ENCODE results near the gene COL4A2. TPM values are rescaled to one million over a fixed set of nuclear protein-coding genes. Genes with fewer than 3 reads are reported as not detected.

The COL4A2 gene
- total RNA-seq, 1 experiment from 2014 or later, result 6.1 TPM

DNA sequence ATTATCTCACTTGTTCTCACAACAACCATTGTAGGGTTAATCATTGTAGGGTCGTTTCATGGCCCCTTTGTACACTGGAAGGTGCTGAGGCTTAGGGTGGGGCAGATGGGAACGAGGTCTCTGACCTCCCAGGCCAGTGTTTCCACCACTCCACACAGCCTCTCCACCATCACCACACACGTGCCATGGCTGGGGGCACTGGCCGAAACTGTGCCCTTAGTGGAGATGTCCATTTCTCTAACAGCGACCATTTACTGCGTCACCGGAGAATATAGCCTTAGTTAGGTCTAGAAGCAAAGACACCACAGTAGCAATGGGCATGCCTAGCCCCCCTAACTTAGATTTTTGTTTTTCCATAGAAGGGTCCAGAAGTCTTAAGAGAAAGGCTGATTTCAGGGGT is 36.6 kb upstream of the COL4A2 start:
- in situ Hi-C loops (cut with HindIII; ENCODE audit: low sequenced_read_pairs), result no loop called here
- DNase-seq (ENCODE audit: low spot score), result no peak

DNA sequence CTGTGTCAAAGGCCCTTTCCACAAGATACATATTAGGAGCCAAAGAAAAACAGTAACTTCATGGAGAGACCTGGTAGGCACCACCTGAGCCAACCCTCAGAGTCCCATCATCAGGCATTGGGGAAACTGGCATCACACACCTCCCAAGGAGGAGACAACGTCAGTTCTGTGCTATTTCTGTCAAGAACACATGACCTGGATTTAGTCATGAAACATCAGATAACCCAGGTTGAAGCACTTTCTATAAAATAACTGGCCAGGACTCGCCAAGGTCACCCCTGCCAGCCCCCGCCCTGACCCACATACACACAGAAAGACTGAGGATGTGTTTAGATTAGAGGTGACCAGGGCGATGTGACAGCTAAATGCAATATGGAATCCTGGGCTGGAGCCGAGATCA is 35.8 kb upstream of the COL4A2 start:
- in situ Hi-C loops (cut with HindIII; ENCODE audit: low sequenced_read_pairs), result no loop called here
- no peak for DNase-seq (ENCODE audit: low spot score)

DNA sequence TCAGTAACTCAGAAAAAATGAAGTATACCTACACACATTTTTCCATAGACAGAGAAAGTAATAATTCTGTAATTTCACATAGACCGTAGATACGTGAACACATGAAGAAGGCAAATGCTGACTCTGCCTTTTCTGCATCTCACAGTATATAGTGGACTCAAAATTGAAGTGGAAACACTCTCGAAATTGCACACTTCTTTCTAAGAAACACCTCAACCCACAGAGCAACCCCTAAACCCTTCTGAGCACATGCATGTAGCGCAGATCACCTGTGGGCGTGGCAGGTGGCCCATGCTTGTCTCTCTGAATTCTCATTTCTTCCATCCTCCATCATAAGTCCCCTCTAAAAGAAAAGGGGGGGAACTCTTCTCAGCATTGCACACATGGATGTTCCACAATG is 34.9 kb upstream of the COL4A2 start:
- in situ Hi-C loops (cut with HindIII; ENCODE audit: low sequenced_read_pairs), result no loop called here
- DNase-seq (ENCODE audit: low spot score), result no peak

DNA sequence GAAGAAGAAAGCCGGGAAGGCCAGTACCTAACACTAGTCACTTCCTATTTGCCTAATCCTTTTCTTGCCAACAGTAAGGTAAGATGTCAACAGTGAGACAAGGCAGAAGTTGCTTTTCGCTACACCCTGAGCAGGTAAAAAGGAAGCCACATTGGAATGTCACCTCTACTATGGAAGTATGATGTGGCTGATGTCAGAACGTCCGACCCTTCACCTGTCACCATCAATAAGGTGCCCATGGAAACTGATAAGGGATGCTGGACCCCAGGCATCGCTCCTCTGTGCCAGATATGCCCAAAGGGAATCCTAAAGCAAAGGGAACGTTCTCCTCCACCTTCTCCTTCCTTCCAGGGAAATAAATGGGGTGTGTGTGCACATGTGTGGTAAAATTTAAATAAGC is 34.4 kb upstream of the COL4A2 start:
- DNase-seq (ENCODE audit: low spot score), result no peak

DNA sequence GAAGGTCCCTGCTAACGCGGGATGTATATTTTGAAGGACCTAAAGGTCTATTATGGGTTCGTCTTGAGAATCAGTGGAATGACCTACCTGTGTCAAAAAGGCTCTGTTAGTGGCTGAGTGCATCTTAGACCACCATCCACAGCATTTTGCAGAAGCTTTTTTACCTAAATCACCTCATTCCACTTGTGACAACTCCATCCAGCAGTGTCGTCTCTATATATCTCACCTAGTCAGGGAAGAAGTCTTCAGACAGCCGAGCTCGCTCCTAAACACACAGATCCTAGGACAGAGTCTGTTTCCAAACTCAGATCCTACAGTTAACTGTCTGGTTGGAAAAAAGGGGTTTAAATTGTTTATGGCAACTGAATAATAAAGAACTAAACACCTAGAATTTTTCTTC is 33.8 kb upstream of the COL4A2 start:
- in situ Hi-C loops (cut with HindIII; ENCODE audit: low sequenced_read_pairs), result no loop called here
- no peak for DNase-seq (ENCODE audit: low spot score)

More for the DNA sequence above, 34.4 kb upstream of the COL4A2 start:
- in situ Hi-C loops (cut with HindIII; ENCODE audit: low sequenced_read_pairs), result no loop called here

DNA sequence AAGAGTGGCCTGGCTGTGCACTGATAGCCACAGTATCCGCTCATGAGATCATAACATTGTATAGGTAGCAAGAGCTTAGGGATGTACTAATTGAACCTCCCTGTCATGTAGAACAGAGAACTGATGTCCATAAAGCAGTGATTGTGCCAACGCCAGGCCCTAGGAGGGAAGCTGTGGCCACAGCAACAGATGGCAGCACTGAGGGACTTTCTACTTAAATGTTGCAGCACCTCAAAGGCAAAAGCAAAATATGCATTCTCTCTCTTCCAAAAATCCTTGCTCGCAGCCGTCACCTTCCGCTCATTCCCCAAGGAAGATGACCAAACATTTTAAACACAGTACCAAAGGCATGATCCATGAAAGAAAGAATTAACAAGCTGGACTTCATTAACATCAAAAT is 32.4 kb upstream of the COL4A2 start:
- in situ Hi-C loops (cut with HindIII; ENCODE audit: low sequenced_read_pairs), result no loop called here
- no peak for DNase-seq (ENCODE audit: low spot score)

DNA sequence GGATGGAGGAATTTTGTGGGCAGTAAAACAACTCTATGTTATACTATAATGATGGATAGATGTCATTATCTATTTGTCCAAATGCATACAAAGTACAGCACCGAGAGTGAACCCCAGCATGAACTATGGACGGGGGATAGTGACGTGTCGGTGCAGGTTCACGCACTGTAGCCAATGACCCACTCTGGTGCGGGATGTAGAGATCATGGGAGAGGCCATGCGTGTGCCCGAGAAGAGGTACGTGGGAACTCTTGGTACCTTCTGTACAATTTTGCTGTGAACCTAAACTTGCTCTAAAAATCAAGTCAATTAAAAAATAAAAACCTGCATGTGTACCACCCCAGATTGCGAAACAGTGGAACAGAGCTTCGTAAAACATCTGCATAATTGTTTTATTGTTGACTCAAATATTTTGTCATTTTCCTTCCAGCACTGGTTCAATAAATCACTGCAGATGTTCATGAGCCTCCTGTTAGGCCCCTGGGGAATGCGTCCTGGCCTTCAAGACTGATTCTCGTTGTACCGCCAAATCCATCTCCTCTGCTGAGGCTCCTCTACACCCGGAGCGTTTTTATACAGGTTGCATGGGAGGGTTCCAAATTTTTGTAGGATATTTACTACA is 31.0 kb upstream of the COL4A2 start:
- DNase-seq (ENCODE audit: low spot score), result no peak
- in situ Hi-C loops (cut with HindIII; ENCODE audit: low sequenced_read_pairs), result no loop called here

DNA sequence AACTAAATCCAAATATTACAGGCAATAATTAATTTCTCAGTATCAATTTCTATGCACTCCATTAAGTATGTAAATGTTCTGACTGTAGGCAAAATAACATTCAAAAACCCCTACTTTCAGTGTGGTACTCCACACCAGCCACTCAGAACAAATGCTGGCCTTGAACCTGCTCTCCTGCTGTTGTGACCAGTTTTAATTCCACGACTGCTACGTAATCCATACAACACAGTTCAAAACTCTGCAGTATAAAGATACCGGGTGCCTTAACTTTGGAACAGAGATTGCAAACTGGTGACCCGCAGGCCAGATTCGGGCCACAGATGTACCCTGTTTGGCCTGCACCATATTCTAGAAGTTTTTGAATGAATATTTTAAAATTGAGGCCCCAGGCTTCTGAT is 30.5 kb upstream of the COL4A2 start:
- in situ Hi-C loops (cut with HindIII; ENCODE audit: low sequenced_read_pairs), result no loop called here
- no peak for DNase-seq (ENCODE audit: low spot score)

DNA sequence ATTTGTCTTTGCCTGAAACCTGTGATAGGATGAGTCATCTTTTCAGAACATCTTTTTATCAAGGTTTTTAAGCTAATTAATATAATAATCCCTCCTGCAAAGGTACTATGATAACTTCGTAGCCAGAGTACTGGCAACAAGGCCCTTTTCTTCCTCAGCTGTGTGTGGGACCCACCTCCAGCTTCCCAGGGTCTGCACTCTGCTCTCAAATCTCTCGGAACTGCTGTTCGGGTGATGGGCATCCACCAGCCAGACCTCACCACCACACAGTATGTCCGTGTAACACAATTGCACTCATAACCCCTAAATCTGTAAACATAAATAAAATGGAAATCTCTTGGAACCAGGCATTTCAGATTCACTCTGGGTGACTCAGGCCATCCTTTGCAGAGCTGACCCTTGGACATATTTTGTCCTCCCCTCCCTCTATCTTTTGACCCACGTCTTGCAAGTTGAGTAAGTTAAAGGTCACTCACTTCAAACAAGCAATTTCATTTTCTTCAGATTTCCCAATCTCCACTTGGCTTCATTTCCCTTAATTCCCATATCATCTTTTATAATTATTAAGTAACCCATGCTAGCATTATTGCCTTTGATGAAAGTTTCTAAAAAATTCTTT is 29.6 kb upstream of the COL4A2 start:
- in situ Hi-C loops (cut with HindIII; ENCODE audit: low sequenced_read_pairs), result no loop called here
- no peak for DNase-seq (ENCODE audit: low spot score)

DNA sequence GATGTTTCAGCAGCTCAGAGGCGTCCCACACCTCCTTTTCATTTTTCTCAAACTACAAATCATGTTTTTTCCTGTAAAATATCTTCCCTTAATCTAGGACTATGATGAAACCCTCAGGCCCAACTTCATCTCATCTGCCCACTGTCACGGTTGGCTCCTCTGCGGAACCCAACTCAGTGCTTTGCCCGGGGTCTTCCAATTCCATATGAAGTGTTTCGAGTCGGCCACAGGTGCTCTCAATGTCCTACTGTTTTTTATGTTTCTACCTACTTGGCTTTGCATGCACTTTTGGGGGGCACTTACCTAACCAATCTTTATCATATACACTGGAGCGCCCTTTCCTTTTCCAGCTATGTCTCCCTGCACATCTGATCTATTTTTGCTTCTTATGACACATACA is 28.2 kb upstream of the COL4A2 start:
- DNase-seq (ENCODE audit: low spot score), result no peak
- in situ Hi-C loops (cut with HindIII; ENCODE audit: low sequenced_read_pairs), result no loop called here

DNA sequence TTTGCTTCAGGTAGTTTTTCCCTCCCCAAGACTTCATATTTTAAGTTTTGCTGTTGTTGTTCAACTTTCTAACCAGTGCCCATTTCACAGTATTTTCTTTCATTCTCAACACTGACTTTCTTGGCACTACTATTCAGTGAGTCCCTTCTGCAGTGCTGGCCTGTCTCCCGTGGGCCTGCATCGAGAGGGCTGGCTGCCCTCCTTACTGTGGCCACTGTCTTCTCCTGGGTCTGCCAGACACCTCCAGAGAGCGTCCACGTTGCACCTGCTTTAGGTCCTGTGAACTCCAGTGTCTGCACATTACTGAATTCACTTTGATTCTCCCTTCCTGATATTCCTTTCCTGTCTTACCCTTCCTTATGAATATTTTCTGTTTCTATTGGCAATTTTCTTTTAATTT is 27.4 kb upstream of the COL4A2 start:
- in situ Hi-C loops (cut with HindIII; ENCODE audit: low sequenced_read_pairs), result no loop called here
- DNase-seq (ENCODE audit: low spot score), result no peak

DNA sequence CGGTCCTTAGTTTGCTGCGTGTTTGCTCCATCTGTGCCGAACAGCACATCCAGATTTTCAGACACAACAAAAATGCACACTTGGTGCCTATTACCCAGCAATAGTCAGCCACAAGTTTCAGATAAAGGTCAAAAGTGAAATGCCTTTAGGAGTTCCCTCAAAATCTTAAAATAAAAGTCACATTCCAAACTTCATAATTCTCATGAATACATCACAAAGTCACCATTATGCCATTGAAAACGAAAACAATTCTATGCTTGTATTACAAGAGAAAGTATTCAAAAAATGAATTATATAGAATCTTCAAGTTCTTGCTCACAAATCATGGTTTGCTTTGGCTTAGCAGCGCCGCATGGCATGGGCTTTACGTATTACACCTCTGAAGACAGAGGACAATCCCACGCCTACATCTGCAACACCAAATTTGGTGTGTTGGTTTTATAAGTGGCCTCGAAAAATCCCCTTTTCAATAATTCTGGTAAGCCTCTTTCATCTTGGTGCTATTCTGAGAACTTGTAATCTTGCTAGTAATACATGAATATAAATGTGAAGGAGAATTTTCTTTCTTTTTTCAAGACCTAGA is 26.8 kb upstream of the COL4A2 start:
- no peak for DNase-seq (ENCODE audit: low spot score)
- in situ Hi-C loops (cut with HindIII; ENCODE audit: low sequenced_read_pairs), result no loop called here

DNA sequence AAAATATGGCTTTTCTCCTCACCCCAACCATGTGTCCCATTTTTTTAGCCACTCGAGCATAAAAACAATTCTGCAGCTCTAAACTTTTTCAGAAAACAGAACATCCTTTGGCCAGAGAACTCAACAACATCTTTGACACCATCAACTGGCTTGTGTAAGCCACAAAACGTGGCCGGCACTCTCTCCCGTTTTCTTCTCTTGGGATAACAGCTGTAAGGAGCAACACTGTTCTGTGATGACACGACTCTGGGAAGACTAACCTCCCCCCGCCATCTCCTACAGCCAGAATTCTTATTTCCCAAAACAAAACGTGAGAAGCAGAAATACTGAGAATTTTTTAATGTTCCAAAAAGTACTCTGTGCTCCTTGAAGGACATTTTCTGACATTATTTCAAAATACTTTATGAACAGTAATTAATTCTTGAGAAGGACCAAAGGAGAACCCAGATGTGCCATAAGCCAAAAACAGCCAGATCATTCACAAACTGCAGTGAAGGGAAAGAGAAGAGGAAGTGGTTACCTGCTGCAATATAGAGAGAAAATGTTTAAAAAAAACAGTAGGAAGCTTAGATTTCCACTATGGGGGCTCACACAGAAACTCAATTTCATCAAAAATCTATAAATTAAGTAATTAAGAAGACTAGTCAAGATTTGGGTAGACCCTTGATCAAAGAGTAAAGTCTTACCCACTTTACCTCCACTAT is 25.9 kb upstream of the COL4A2 start:
- DNase-seq (ENCODE audit: low spot score), result no peak
- in situ Hi-C loops (cut with HindIII; ENCODE audit: low sequenced_read_pairs), result no loop called here

DNA sequence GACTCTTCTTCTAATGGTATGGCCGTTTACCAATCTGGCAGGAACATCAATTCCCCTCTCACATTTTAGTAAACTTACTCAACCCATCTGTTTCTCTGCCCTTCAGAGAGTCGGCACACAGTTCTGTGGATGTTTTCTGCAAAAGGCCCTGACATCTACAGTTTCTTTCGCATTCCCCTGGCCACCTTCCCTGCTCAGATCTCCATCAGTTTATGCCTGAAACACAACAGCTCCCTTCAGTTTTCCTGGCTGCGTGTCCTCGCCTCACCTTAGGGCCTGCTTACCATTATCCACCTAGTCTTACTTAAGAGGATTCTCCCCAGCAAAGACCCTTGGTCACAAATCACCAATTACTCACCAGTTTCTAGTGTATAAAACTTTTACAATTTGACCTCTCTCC is 25.3 kb upstream of the COL4A2 start:
- DNase-seq (ENCODE audit: low spot score), result no peak
- in situ Hi-C loops (cut with HindIII; ENCODE audit: low sequenced_read_pairs), result no loop called here

DNA sequence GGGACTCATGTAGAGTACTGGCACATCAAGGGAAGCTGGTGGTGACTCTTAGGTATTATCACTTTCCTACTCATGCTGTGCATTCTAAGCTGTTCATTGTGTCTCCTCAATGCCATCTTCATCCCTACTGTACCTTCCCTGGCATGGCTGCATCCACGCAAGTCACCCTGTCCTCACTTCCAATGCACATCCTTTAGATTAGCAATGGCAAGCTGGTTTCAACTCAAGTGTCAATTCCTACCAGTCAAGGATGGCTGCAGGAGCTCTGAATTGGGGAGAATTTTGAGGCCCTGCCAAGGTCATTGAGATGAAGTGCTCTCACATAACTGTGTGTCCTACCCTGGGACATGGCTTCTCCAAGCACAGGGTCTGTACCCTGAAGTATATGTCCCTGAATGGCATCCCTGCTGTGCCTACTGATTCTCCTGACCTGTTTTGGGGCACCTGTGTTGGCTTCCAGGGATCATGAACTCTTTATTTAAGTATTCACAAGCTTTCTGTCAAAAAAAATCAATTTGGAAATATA is 24.7 kb upstream of the COL4A2 start:
- in situ Hi-C loops (cut with HindIII; ENCODE audit: low sequenced_read_pairs), result no loop called here
- DNase-seq (ENCODE audit: low spot score), result no peak

DNA sequence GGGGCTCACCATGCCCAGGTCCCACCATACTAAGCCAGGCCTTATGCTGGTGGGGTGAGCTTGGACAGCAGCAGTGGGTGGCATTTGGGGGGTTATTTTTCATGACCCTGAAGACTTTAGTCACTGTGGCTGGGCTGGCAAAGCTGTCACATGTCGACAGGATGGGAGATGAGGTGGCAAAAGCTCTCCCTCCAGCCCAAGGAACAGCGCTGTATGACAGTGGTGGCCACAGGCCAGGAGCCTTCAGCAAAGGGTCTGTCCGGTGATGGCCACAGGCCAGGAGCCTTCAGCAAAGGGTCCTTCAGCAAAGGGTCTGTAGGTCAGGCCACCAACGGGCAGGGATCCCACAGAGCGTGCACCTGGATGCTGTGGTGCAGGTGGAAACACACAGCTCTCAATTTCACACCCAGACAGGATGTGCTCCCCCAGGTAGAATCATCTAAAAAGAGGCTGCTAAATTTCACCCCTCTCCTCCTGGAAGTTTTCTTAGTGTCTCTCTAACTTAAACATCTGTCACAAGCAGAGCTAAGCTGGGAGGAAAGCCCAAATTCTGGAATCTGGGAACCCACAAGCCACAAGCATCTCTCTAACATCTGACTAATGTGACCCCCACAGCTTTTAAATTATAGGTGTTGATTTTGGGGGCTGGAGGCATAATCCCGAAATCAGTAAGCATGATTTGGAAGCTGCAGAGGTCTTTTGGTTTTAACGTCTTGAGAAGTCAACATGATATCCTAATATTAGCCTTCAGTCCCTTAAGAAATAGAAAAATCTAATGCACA is 23.2 kb upstream of the COL4A2 start:
- no peak for DNase-seq (ENCODE audit: low spot score)
- in situ Hi-C loops (cut with HindIII; ENCODE audit: low sequenced_read_pairs), result no loop called here

DNA sequence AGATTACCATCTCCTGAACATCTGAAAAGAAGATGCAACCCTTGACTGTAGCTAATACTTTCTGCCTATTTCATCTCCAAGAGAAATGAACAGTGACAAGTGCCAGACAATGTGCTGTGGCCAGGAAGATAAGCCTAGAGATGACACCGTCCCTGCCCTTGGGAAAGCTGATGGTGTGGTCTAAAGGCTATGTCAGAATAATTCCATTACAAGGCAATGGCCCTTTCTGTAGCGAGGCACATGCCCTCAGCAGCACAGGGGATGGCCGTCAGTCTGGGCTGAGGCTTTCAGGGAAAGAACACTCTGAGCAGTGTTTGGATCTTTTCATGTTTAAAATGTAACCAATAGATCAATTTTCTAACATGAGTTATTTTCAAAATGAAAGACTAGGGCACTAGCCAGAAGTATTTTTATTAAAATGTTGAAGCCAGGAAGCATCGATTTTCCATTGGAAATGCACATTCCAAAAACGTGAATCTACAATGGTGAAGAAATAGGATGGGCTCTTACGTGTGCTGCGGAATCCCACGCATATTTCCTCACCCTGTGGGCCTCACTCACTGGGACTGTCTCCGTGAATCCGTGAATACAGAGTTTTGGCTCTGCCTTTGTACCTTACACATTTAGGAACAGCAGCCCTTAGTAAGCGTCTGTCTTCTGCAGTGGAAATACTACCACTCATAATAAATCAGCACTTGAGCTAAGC is 22.2 kb upstream of the COL4A2 start:
- in situ Hi-C loops (cut with HindIII; ENCODE audit: low sequenced_read_pairs), result no loop called here

DNA sequence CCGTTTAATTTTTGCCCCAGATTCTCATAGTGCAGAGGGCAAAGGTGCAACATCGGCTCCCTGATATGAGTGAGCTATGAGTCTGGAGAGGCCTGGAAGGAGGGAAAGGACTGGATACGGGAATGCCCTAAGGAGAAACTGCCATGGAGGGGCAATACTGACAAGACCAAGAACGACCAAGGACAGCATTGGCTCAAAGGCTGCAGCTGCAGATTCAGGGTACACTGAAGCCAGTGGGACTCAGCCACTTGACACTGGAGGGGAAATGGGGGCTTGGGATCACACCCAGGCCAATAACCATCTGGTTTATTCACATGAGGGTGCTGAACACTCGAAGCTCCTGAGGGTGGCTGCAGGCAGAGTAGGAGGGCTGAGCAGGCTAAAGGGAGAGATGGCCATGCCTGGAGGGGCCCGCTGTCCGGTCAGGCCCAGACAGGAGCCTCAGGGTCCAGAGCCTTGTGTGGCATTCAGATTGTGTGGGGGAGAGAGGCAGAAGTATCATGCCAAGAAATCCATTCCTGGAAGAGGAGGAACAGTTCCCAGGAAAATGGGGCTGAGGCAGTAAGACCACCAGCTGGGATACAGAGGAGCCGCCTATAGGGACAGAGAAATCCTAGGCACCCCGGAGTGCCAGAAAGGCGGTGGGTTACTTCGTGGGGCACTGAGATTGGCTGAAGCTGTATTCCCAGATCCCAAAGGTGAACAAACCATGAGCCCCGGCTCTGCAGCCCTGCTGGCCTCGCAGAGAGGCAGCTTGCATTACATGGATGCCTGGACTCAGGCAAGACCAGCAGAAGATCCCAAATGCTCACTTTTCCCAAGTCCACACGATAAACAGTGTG is 20.9 kb upstream of the COL4A2 start:
- no peak for DNase-seq (ENCODE audit: low spot score)
- in situ Hi-C loops (cut with HindIII; ENCODE audit: low sequenced_read_pairs), result no loop called here

More for the DNA sequence above, 22.2 kb upstream of the COL4A2 start:
- no peak for DNase-seq (ENCODE audit: low spot score)
